Transverse colon (tissue), 4 donors: ENCODE measurements around the gene NR2F1-AS1. TPM values are rescaled to one million over a fixed set of nuclear protein-coding genes. Genes with fewer than 3 reads are reported as not detected.

Experiments
- DNase-seq: peaks from one replicate; pipeline ENCODE4 v3.0.0-alpha.2; 2019
- H3K27ac ChIP-seq, 4 donors: fragments of 200-600 bp; sonication (generic); 2 replicates each; pipeline ENCODE4 v1.5.1; 2016 to 2018; ENCODE audit warnings: inconsistent platforms in 4 of 4
- H3K27me3 ChIP-seq: fragments of 200-600 bp; sonication (generic); 2 replicates; pipeline ENCODE4 v1.5.1; 2017; ENCODE audit warnings: inconsistent platforms
- H3K36me3 ChIP-seq, 4 donors: fragments of 200-600 bp; sonication (generic); 2 replicates each; pipeline ENCODE4 v1.5.1; 2017 to 2019; ENCODE audit warnings: inconsistent platforms in 4 of 4
- H3K4me1 ChIP-seq, 4 donors: fragments of 200-600 bp; sonication (generic); 2 replicates each; pipeline ENCODE4 v1.5.1; 2017 to 2020; ENCODE audit warnings: inconsistent platforms in 4 of 4
- H3K4me3 ChIP-seq, 4 donors: fragments of 200-600 bp; sonication (generic); 1 replicate in 1 of 4; 2 replicates in 3 of 4; pipeline versions ENCODE4 v1.5.1 to v1.6.1; 2017 to 2019; ENCODE audit warnings: inconsistent platforms in 4 of 4
- H3K9me3 ChIP-seq, 2 donors: fragments of 200-600 bp; sonication (generic); 2 replicates each; pipeline ENCODE4 v1.5.1; 2017 to 2019; ENCODE audit warnings: inconsistent platforms in 2 of 2
- EP300 ChIP-seq: sonication (generic); formaldehyde crosslinking; IDR thresholded peaks from one replicate; pipeline ENCODE4 v1.6.1; 2017; ENCODE audit warnings: antibody characterized with exemption, low read depth
- POLR2A ChIP-seq: fragments of 450-650 bp; IDR thresholded peaks from one replicate; pipeline ENCODE4 v1.6.1; 2016; ENCODE audit warnings: antibody characterized with exemption, mild to moderate bottlenecking, moderate library complexity
- POLR2AphosphoS5 ChIP-seq, 3 donors: sonication (generic); formaldehyde crosslinking; IDR thresholded peaks; one replicate each; pipeline ENCODE4 v1.6.1; 2016; ENCODE audit warnings: antibody characterized with exemption in 3 of 3
- WGBS, 2 donors: methylation state at CpG; one replicate each; pipeline ENCODE4 v1.1.5; 2018; ENCODE audit warnings: low coverage in 1 of 2; 5-methylcytosine and 5-hydroxymethylcytosine counted together
- in situ Hi-C, 4 donors: fragments of 200-750 bp; cut with MboI; loops; one replicate each; pipeline versions ENCODE4 v1.15.0 to v1.15.1; 2017; ENCODE audit warnings: low sequenced_read_pairs in 3 of 4, low pct_ligation_motif_present in 1 of 4, low pct_unique_long_range_greater_than_20kb in 1 of 4
- intact Hi-C: fragments of 100-400 bp; cut with DNase I; formaldehyde crosslinking; loops from one replicate; pipeline ENCODE4 v1.15.1; 2023; ENCODE audit warnings: low total_unique reads
- total RNA-seq, 4 donors: library from RNA; depleted of rRNA; stranded (reverse); fragments of >200 nt; gene quantifications; one replicate each; pipeline ENCODE4 v1.1.0, GENCODE V29; 2016
- TF ChIP-seq, protein P1 (sequence below), 5 experiments: fragments of 200-600 bp in 3 of 5; fragments of 450-650 bp in 2 of 5; sonication (generic) in 3 of 5; IDR thresholded peaks; 1 replicate in 2 of 5; 2 replicates in 3 of 5; pipeline ENCODE4 v1.5.1; 2016 to 2017; ENCODE audit warnings: antibody characterized with exemption in 5 of 5, inconsistent platforms in 3 of 5, mild to moderate bottlenecking in 2 of 5, moderate library complexity in 1 of 5

NR2F1-AS1 gene
- total RNA-seq, 4 donors from 2014 or later: 1.2 to 3.7 (median 2.2) TPM

DNA sequence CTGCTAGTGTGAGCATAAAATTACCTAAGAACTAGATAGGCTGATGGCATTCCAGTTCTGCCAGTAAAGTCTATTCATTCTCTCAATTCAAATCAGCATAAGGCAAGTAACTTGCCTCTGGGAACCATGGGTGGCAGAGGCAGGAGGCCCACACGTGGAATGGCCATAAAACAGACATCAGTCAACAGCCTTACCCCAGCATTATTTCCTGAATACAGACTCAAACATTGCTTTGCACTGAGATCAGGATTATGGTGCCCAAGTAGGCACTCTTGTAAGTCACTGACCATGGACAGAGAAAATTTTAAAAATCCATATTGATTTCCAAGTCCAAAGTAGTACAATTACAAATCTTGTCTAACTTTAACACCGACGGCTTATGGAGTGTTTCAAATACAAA lies 157.7 kb downstream of the NR2F1-AS1 start:
- TF ChIP-seq POLR2A (no peak), EP300 (no peak), POLR2AphosphoS5 (IDR thresholded peaks at IDR 0.05) (no peak)
- TF ChIP-seq, protein P1, sequence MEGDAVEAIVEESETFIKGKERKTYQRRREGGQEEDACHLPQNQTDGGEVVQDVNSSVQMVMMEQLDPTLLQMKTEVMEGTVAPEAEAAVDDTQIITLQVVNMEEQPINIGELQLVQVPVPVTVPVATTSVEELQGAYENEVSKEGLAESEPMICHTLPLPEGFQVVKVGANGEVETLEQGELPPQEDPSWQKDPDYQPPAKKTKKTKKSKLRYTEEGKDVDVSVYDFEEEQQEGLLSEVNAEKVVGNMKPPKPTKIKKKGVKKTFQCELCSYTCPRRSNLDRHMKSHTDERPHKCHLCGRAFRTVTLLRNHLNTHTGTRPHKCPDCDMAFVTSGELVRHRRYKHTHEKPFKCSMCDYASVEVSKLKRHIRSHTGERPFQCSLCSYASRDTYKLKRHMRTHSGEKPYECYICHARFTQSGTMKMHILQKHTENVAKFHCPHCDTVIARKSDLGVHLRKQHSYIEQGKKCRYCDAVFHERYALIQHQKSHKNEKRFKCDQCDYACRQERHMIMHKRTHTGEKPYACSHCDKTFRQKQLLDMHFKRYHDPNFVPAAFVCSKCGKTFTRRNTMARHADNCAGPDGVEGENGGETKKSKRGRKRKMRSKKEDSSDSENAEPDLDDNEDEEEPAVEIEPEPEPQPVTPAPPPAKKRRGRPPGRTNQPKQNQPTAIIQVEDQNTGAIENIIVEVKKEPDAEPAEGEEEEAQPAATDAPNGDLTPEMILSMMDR (IDR thresholded peaks at IDR 0.05): no peak
- WGBS, 2 donors: 70 to 91% methylated on average over 2 to 3 of the region's 3 CpGs
- in situ Hi-C loops (no loop called here), intact Hi-C loops (no loop called here)
- Histone ChIP-seq H3K36me3 (no peaks in the 10 kb centered on the region), H3K4me1 (no peaks in the 10 kb centered on the region), H3K9me3 (no peaks in the 10 kb centered on the region), H3K4me3 (no peak overlapping the region), H3K27ac (no peak overlapping the region), H3K27me3 (no peaks in the 10 kb centered on the region)
- DNase-seq: no peak

DNA sequence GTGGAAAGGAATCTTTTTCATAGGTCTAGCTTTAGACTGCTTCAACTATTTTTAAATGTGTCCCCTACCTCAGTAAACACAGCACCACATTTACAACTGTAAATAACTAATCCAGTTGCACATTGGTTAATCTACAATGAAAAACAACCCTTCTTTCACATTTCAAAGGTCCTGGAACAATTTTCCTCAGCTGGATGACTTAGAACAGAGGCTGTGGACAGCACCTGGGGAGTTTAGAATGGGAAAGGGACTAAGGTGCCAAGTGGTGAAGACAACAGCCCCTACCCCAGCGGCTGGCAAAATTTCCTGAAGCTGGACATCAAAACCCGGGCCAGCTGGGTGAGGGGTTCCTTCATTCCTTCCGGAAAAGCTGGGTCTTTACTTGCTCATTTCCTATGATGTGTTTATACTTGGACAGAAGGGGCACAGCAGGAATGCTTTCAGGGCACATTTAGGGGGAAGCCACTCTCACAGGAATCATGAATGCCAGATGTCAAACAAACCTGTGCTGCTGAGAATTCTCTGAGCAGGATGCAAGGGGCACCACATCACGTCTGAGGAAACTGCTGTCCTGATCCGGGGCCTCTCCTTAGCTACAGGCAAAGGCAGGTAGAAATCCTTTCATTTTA lies 158.3 kb downstream of the NR2F1-AS1 start:
- H3K36me3 ChIP-seq: no peaks in the 10 kb centered on the region
- no peaks in the 10 kb centered on the region for H3K9me3 ChIP-seq
- intact Hi-C loops (no loop called here), in situ Hi-C loops (no loop called here)
- no peak overlapping the region for H3K4me3 ChIP-seq
- DNase-seq: no peak
- H3K27me3 ChIP-seq: no peaks in the 10 kb centered on the region
- 64 to 80% methylated on average over 1 to 5 of the region's 5 CpGs for WGBS, 2 donors
- TF ChIP-seq POLR2AphosphoS5 (IDR thresholded peaks at IDR 0.05) (no peak), EP300 (no peak), POLR2A (no peak)
- TF ChIP-seq, protein P1 (IDR thresholded peaks at IDR 0.05): no peak
- H3K27ac ChIP-seq: no peak overlapping the region
- H3K4me1 ChIP-seq: no peaks in the 10 kb centered on the region

DNA sequence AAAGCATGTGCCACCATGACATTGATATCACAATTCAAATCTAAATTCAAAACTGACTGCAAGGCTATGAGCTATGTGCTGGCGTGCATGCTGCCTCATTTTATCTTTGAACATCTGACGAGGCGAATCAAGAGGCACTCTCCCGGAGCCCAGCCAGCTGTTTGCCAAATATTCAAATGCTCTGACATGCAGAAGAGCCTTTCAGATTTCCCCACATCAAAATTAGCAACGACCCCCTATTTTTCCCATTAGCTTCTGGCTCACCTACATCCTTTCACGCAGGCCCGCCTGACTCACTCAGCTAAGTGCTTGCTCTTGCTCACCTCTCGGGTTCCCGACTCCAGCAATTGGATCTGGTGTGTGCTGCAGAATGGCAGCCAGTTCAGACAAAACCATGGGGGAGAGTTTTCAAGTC lies 159.0 kb downstream of the NR2F1-AS1 start:
- DNase-seq: no peak
- Histone ChIP-seq H3K4me1 (no peaks in the 10 kb centered on the region), H3K27me3 (no peaks in the 10 kb centered on the region), H3K4me3 (no peak overlapping the region), H3K36me3 (no peaks in the 10 kb centered on the region), H3K27ac (no peak overlapping the region), H3K9me3 (no peaks in the 10 kb centered on the region)
- no peak for TF ChIP-seq POLR2AphosphoS5 (IDR thresholded peaks at IDR 0.05)
- WGBS, 2 donors: 85 to 90% methylated on average over 6 to 9 of the region's 9 CpGs
- in situ Hi-C loops: no loop called here
- intact Hi-C loops: no loop called here

DNA sequence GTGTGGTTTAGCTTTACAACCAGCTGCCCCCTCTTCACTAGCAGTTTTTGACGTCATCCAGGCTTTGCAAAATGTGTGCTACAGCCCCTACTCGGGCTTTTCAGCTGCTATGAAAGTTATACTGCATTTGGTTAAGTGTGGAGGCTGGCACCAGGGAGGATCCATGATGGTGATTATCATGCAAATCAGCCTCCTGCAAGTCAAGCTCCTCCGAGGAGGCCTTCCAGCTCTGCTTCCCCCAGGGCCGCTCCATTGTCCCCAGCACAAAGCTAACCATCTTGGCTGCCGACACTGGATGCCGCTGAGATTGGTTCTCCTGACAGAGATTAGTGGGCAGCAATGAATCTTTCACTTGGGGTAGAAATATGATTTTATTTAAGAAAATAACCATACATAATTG lies 159.6 kb downstream of the NR2F1-AS1 start:
- Histone ChIP-seq H3K27me3 (no peaks in the 10 kb centered on the region), H3K9me3 (no peaks in the 10 kb centered on the region), H3K27ac (no peak overlapping the region), H3K4me3 (no peak overlapping the region), H3K4me1 (no peaks in the 10 kb centered on the region), H3K36me3 (no peaks in the 10 kb centered on the region)
- TF ChIP-seq, protein P1 (IDR thresholded peaks at IDR 0.05): no peak
- TF ChIP-seq POLR2AphosphoS5 (IDR thresholded peaks at IDR 0.05) (no peak), EP300 (no peak), POLR2A (no peak)
- intact Hi-C loops: no loop called here
- no peak for DNase-seq
- 62 to 86% methylated on average over 2 to 6 of the region's 6 CpGs for WGBS, 2 donors
- in situ Hi-C loops: no loop called here

DNA sequence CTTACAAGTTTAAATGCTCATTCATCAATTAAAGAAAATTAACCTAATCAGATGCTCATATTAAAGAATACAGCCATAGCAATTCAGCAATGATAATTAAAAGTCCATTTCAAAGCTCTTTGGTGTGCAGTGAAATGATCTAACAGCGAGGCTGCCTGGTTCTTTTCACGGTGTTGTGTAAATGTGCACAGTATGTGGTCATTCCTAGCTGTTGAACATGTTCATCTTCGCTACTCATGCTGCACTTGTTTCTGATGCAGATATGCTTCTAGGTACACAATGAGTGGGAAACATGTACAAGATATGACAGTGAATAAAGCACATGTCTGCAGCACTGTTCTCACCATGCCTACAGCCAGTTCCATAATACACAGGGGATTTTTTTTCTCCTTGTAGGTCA lies 163.5 kb downstream of the NR2F1-AS1 start:
- H3K27ac ChIP-seq: no peak overlapping the region
- 87% methylated on average over 3 of the region's 3 CpGs for WGBS, 2 donors
- no peak overlapping the region for H3K4me3 ChIP-seq
- no peaks in the 10 kb centered on the region for H3K36me3 ChIP-seq
- no peaks in the 10 kb centered on the region for H3K4me1 ChIP-seq
- intact Hi-C loops (no loop called here), in situ Hi-C loops (no loop called here)
- TF ChIP-seq EP300: no peak
- TF ChIP-seq POLR2A: no peak
- TF ChIP-seq POLR2AphosphoS5 (IDR thresholded peaks at IDR 0.05): no peak
- TF ChIP-seq, protein P1 (IDR thresholded peaks at IDR 0.05): no peak
- no peaks in the 10 kb centered on the region for H3K9me3 ChIP-seq
- DNase-seq: no peak
- no peaks in the 10 kb centered on the region for H3K27me3 ChIP-seq
